ENCODE measurements around the gene TSEN15. TPM values are rescaled to one million over a fixed set of nuclear protein-coding genes. Genes with fewer than 3 reads are reported as not detected.

TSEN15 gene
- total RNA-seq, 1 donor from 2014 or later: 24.5 TPM

GRCh38 chr1:184019506-184019905 lies 32.0 kb upstream of the TSEN15 start:
- H3K4me1 Mint-ChIP-seq (ENCODE audit: unreplicated experiment): peaks cover 25% of the 10 kb centered on the region
- TF ChIP-seq CTCF (conservative IDR thresholded peaks at IDR 0.05): no peak
- H3K4me3 Mint-ChIP-seq: no peak overlapping the region
- H3K9me3 Mint-ChIP-seq: no peaks in the 10 kb centered on the region
- H3K27me3 Mint-ChIP-seq: no peaks in the 10 kb centered on the region
- no peaks in the 10 kb centered on the region for H3K36me3 Mint-ChIP-seq
- H3K27ac Mint-ChIP-seq: no peak overlapping the region
- DNase-seq (ENCODE audit: extremely low spot score, unreplicated experiment): no peak

- Mint-ChIP-seq H3K27me3 (no peaks in the 10 kb centered on the region), H3K4me1 (ENCODE audit: unreplicated experiment) (peaks cover 33% of the 10 kb centered on the region), H3K27ac (no peak overlapping the region), H3K36me3 (no peaks in the 10 kb centered on the region), H3K4me3 (no peak overlapping the region), H3K9me3 (no peaks in the 10 kb centered on the region)
- no peak for DNase-seq (ENCODE audit: extremely low spot score, unreplicated experiment)
- TF ChIP-seq CTCF (conservative IDR thresholded peaks at IDR 0.05): no peak
These were observed 31.2 kb upstream of the TSEN15 start for GRCh38 chr1:184020328-184020727.

GRCh38 chr1:184020855-184021254 lies 30.7 kb upstream of the TSEN15 start:
- peaks cover 37% of the 10 kb centered on the region for H3K4me1 Mint-ChIP-seq (ENCODE audit: unreplicated experiment)
- TF ChIP-seq CTCF (conservative IDR thresholded peaks at IDR 0.05): no peak
- no peaks in the 10 kb centered on the region for H3K9me3 Mint-ChIP-seq
- H3K27me3 Mint-ChIP-seq: no peaks in the 10 kb centered on the region
- no peaks in the 10 kb centered on the region for H3K36me3 Mint-ChIP-seq
- no peak overlapping the region for H3K4me3 Mint-ChIP-seq
- no peak overlapping the region for H3K27ac Mint-ChIP-seq
- DNase-seq (ENCODE audit: extremely low spot score, unreplicated experiment): no peak

GRCh38 chr1:184021728-184022127 lies 29.8 kb upstream of the TSEN15 start:
- Mint-ChIP-seq H3K27ac (peak overlapping the region; percentile 48), H3K27me3 (no peaks in the 10 kb centered on the region)
- TF ChIP-seq CTCF (conservative IDR thresholded peaks at IDR 0.05): no peak

GRCh38 chr1:184022668-184023067 lies 28.9 kb upstream of the TSEN15 start:
- DNase-seq (ENCODE audit: extremely low spot score, unreplicated experiment): no peak
- Mint-ChIP-seq H3K36me3 (no peaks in the 10 kb centered on the region), H3K4me1 (ENCODE audit: unreplicated experiment) (peaks cover 31% of the 10 kb centered on the region), H3K27ac (peak overlapping the region; percentile 48), H3K9me3 (no peaks in the 10 kb centered on the region), H3K4me3 (peak overlapping the region; percentile 70), H3K27me3 (no peaks in the 10 kb centered on the region)
- no peak for TF ChIP-seq CTCF (conservative IDR thresholded peaks at IDR 0.05)

More at GRCh38 chr1:184021728-184022127, 29.8 kb upstream of the TSEN15 start:
- Mint-ChIP-seq H3K4me1 (ENCODE audit: unreplicated experiment) (peaks cover 37% of the 10 kb centered on the region), H3K4me3 (peak overlapping the region; percentile 56), H3K36me3 (no peaks in the 10 kb centered on the region), H3K9me3 (no peaks in the 10 kb centered on the region)
- no peak for DNase-seq (ENCODE audit: extremely low spot score, unreplicated experiment)

GRCh38 chr1:184023171-184023570 lies 28.4 kb upstream of the TSEN15 start:
- no peaks in the 10 kb centered on the region for H3K36me3 Mint-ChIP-seq
- no peaks in the 10 kb centered on the region for H3K27me3 Mint-ChIP-seq
- no peak overlapping the region for H3K27ac Mint-ChIP-seq
- H3K4me3 Mint-ChIP-seq: peak overlapping the region; percentile 44
- no peak for DNase-seq (ENCODE audit: extremely low spot score, unreplicated experiment)
- no peak for TF ChIP-seq CTCF (conservative IDR thresholded peaks at IDR 0.05)
- H3K4me1 Mint-ChIP-seq (ENCODE audit: unreplicated experiment): peaks cover 31% of the 10 kb centered on the region
- no peaks in the 10 kb centered on the region for H3K9me3 Mint-ChIP-seq

Data from type B pancreatic cell (in vitro differentiated cells).